Endothelial cell of umbilical vein (primary cell): ENCODE results near the gene MYO1B. TPM values are rescaled to one million over a fixed set of nuclear protein-coding genes. Genes with fewer than 3 reads are reported as not detected.

Experiments
- BruUV-seq: library from RNA; stranded (reverse); fragments of 400-500 nt; replicated peaks from 2 replicates; lab custom pipeline; 2021; lab: Mats Ljungman, UMichigan
- CTCF ChIA-PET: fragments of 300-600, 350-600 bp; sonication (Branson Sonifier 250); formaldehyde crosslinking; loops from one replicate; lab custom pipeline; 2021; ENCODE audit warnings: antibody characterized with exemption, inconsistent platforms; lab: Charles Lee
- POLR2A ChIA-PET: fragments of 300-600, 350-600 bp; sonication (Branson Sonifier 250); formaldehyde crosslinking; loops from one replicate; lab custom pipeline; 2021; ENCODE audit warnings: antibody characterized with exemption, inconsistent platforms; lab: Charles Lee
- DNase-seq: peaks from one replicate; pipeline ENCODE4 v3.0.0-alpha.2; 2011; ENCODE audit warnings: low read depth, low spot score
- FAIRE-seq: peaks from 2 replicates; lab custom pipeline; 2011; peaks lifted over from hg19 to GRCh38; lab: Jason Lieb, UNC
- H2AFZ ChIP-seq: 2 replicates; pipeline ENCODE4 v1.6.0; 2012; ENCODE audit warnings: low read depth, low read length, control low read depth, inconsistent platforms
- H3K27ac ChIP-seq: 2 replicates; pipeline ENCODE4 v1.5.1; 2011; ENCODE audit warnings: low read depth, mild to moderate bottlenecking, control low read depth, low read length, moderate library complexity; ENCODE audit not compliant: insufficient read depth
- H3K27me3 ChIP-seq, 2 experiments: 2 replicates each; pipeline versions ENCODE4 v1.6.0 to v1.6.1; 2011; ENCODE audit warnings: low read length in 2 of 2, mixed read lengths in 1 of 2; ENCODE audit not compliant: control insufficient read depth in 2 of 2, insufficient read depth in 2 of 2
- H3K36me3 ChIP-seq, 2 experiments: 2 replicates in 1 of 2; 3 replicates in 1 of 2; pipeline ENCODE4 v1.5.1; 2011; ENCODE audit warnings: low read length in 2 of 2, mild to moderate bottlenecking in 1 of 2, moderate library complexity in 1 of 2; ENCODE audit not compliant: control insufficient read depth in 2 of 2, insufficient read depth in 2 of 2; ENCODE audit errors: extremely low read depth in 1 of 2
- H3K4me1 ChIP-seq: 3 replicates; pipeline ENCODE4 v1.5.1; 2011; ENCODE audit warnings: mild to moderate bottlenecking, low read length; ENCODE audit not compliant: control insufficient read depth, insufficient read depth; ENCODE audit errors: extremely low read depth
- H3K4me2 ChIP-seq: 2 replicates; pipeline ENCODE4 v1.6.1; 2011; ENCODE audit warnings: low read length, control low read depth, mixed read lengths; ENCODE audit not compliant: insufficient read depth
- H3K4me3 ChIP-seq, 3 experiments: fragments of 200-600 bp in 1 of 3; sonication (generic), shearing (Covaris generic) in 1 of 3; replicated peaks in 1 of 3; 2 replicates each; pipeline ENCODE4 v1.5.1; 2011 to 2016; ENCODE audit warnings: control low read depth in 3 of 3, low read length in 3 of 3, mild to moderate bottlenecking in 2 of 3, inconsistent platforms in 1 of 3, low read depth in 1 of 3, moderate library complexity in 1 of 3; ENCODE audit not compliant: insufficient read depth in 1 of 3
- H3K79me2 ChIP-seq: 2 replicates; pipeline ENCODE4 v1.6.0; 2012; ENCODE audit warnings: low read length, inconsistent platforms; ENCODE audit not compliant: control insufficient read depth, insufficient read depth
- H3K9ac ChIP-seq: replicated peaks from 2 replicates; pipeline ENCODE3; 2011; ENCODE audit warnings: low read length, control low read depth; ENCODE audit not compliant: insufficient read depth; ENCODE audit errors: extremely low read depth
- H3K9me1 ChIP-seq: replicated peaks from 3 replicates; pipeline ENCODE4 v1.6.0; 2011; ENCODE audit warnings: mild to moderate bottlenecking, low read length; ENCODE audit not compliant: control insufficient read depth, insufficient read depth; ENCODE audit errors: extremely low read depth
- H3K9me3 ChIP-seq: replicated peaks from 2 replicates; pipeline ENCODE4 v1.5.1; 2012; ENCODE audit warnings: low read length, inconsistent platforms; ENCODE audit not compliant: control insufficient read depth, insufficient read depth
- H4K20me1 ChIP-seq: replicated peaks from 2 replicates; pipeline ENCODE3; 2011; ENCODE audit warnings: mild to moderate bottlenecking, low read length; ENCODE audit not compliant: control insufficient read depth, insufficient read depth; ENCODE audit errors: extremely low read depth
- EZH2 ChIP-seq: IDR thresholded peaks from 2 replicates; pipeline ENCODE4 v1.6.1; 2012; ENCODE audit warnings: borderline replicate concordance, low read depth, mild to moderate bottlenecking, moderate library complexity, low read length, inconsistent platforms; ENCODE audit not compliant: severe bottlenecking
- FOS ChIP-seq: IDR thresholded peaks from 2 replicates; pipeline ENCODE4 v1.6.1; 2011; ENCODE audit warnings: mild to moderate bottlenecking, low read length, moderate library complexity, borderline replicate concordance; ENCODE audit not compliant: insufficient read depth
- GATA2 ChIP-seq: IDR thresholded peaks from 2 replicates; pipeline ENCODE4 v1.7.0; 2011; ENCODE audit warnings: low read depth, mild to moderate bottlenecking, moderate library complexity, mixed read lengths, low read length; ENCODE audit not compliant: insufficient read length, insufficient read depth
- JUN ChIP-seq: IDR thresholded peaks from 2 replicates; pipeline ENCODE4 v1.6.1; 2011; ENCODE audit warnings: borderline replicate concordance, low read depth; ENCODE audit not compliant: insufficient read length, insufficient read depth
- MYC ChIP-seq: IDR thresholded peaks from one replicate; pipeline ENCODE4 v1.6.1; 2011; ENCODE audit warnings: mild to moderate bottlenecking, low read depth, low read length
- POLR2A ChIP-seq: IDR thresholded peaks from 2 replicates; pipeline ENCODE4 v1.6.1; 2012; ENCODE audit warnings: low read depth, mild to moderate bottlenecking, control low read depth, low read length
- POLR2AphosphoS5 ChIP-seq: IDR thresholded peaks from 2 replicates; pipeline ENCODE4 v1.6.1; 2012; ENCODE audit warnings: low read depth, mild to moderate bottlenecking, control low read depth, low read length, moderate library complexity; ENCODE audit not compliant: insufficient read depth
- dilution Hi-C: fragments of 300-500 bp; cut with MboI; formaldehyde crosslinking; loops from one replicate; pipeline ENCODE4 v1.15.0; 2019; ENCODE audit warnings: low sequenced_read_pairs; ENCODE audit not compliant: extremely low pct_ligation_motif_present
- intact Hi-C: fragments of 100-400 bp; cut with micrococcal nuclease; formaldehyde crosslinking; loops from one replicate; pipeline ENCODE4 v1.10.0; 2022
- polyA plus RNA-seq, 4 experiments: library from polyadenylated mRNA; depleted of rRNA in 3 of 4; stranded (reverse) in 3 of 4; unstranded in 1 of 4; fragments of >200 nt; gene quantifications; 2 replicates each; pipeline versions ENCODE4 v1.2.1 to v1.2.3, GENCODE V29; 2011 to 2012; ENCODE audit warnings: missing spikeins in 1 of 4
- total RNA-seq: library from RNA; stranded (reverse); gene quantifications from 2 replicates; pipeline ENCODE4 v1.2.3, GENCODE V29; 2021
- TF ChIP-seq, protein P1 (sequence below): IDR thresholded peaks from 2 replicates; pipeline ENCODE4 v1.6.1; 2011; ENCODE audit not compliant: insufficient read depth, insufficient read length
- TF ChIP-seq, protein P2 (sequence below), 2 donors: IDR thresholded peaks; 1 replicate in 1 of 2; 2 replicates in 1 of 2; pipeline ENCODE4 v1.5.1; 2011; ENCODE audit warnings: low read length in 2 of 2, mild to moderate bottlenecking in 2 of 2, moderate library complexity in 2 of 2, control low read depth in 1 of 2, inconsistent platforms in 1 of 2, low read depth in 1 of 2; ENCODE audit not compliant: insufficient read depth in 1 of 2; ENCODE audit errors: extremely low read depth in 1 of 2

Gene MYO1B
- total and polyA plus RNA-seq, 2 donors (not counting 3 experiments of a cell fraction or from before 2014, with no cell fraction given): 8.7 to 51.1 TPM

DNA sequence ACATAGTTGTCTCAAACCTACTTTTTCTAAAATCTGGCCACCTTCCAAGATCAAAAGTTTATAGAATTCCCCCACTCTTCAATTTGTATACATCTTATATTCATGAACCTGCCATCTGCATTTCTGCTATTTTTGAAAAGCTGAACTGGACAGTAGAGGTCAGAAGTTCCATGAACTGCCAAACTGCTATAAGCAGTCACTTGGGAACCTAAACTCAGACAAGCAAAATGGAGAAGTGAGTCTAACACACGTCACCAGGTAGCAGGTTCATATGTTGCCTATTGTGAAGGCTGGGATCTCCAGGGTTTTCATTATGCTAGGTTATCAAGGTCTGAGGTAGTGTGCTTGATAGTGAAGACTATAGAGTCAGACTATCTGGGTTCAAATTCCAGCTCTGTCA lies 2.0 kb upstream of the MYO1B start:
- no peaks in the 10 kb centered on the region for H3K36me3 ChIP-seq
- FAIRE-seq: no peak

More for the DNA sequence above, 2.0 kb upstream of the MYO1B start:
- Histone ChIP-seq H3K4me2 (no peak overlapping the region), H3K9ac (no peak overlapping the region), H3K27ac (no peak overlapping the region), H3K79me2 (peaks cover 7% of the 10 kb centered on the region), H3K4me3 (no peak overlapping the region), H3K9me1 (no peaks in the 10 kb centered on the region), H4K20me1 (no peaks in the 10 kb centered on the region), H3K4me1 (peaks cover 21% of the 10 kb centered on the region), H3K27me3 (no peaks in the 10 kb centered on the region), H2AFZ (no peak overlapping the region), H3K9me3 (no peaks in the 10 kb centered on the region)
- intact Hi-C loops (no loop called here), dilution Hi-C loops (no loop called here)
- DNase-seq: no peak
- ChIA-PET CTCF (interaction anchor here (0.6 to 1.9 kb wide), 4 partner anchors 9 to 279 kb away, joined by 3 to 7 read pairs (median 4); no protein-coding TSS in a partner anchor), POLR2A (no interaction called here)
- BruUV-seq: no TSS peak
- TF ChIP-seq, protein P1, sequence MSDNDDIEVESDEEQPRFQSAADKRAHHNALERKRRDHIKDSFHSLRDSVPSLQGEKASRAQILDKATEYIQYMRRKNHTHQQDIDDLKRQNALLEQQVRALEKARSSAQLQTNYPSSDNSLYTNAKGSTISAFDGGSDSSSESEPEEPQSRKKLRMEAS: no peak
- TF ChIP-seq FOS: no peak
- TF ChIP-seq MYC: no peak
- no peak for TF ChIP-seq EZH2
- TF ChIP-seq GATA2: no peak
- no peak for TF ChIP-seq POLR2A
- TF ChIP-seq POLR2AphosphoS5: no peak
- TF ChIP-seq JUN: no peak
- TF ChIP-seq, protein P2, sequence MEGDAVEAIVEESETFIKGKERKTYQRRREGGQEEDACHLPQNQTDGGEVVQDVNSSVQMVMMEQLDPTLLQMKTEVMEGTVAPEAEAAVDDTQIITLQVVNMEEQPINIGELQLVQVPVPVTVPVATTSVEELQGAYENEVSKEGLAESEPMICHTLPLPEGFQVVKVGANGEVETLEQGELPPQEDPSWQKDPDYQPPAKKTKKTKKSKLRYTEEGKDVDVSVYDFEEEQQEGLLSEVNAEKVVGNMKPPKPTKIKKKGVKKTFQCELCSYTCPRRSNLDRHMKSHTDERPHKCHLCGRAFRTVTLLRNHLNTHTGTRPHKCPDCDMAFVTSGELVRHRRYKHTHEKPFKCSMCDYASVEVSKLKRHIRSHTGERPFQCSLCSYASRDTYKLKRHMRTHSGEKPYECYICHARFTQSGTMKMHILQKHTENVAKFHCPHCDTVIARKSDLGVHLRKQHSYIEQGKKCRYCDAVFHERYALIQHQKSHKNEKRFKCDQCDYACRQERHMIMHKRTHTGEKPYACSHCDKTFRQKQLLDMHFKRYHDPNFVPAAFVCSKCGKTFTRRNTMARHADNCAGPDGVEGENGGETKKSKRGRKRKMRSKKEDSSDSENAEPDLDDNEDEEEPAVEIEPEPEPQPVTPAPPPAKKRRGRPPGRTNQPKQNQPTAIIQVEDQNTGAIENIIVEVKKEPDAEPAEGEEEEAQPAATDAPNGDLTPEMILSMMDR (IDR thresholded peaks at IDR 0.05; ENCODE audit: extremely low read depth in 1 of 2, insufficient read depth in 1 of 2, low read depth in 1 of 2, low read length in 2 of 2): no peak
